22Rv1 (cell line): ENCODE measurements around the gene ATP11A.

Experiments used
- CTCF ChIP-seq: fragments of 450-650 bp; IDR thresholded peaks from 2 replicates; pipeline ENCODE4 v1.5.1; 2017; ENCODE audit warnings: mild to moderate bottlenecking
- ZFX ChIP-seq: fragments of 450-650 bp; IDR thresholded peaks from 2 replicates; pipeline ENCODE4 v1.6.1; 2017; ENCODE audit warnings: antibody characterized with exemption, borderline replicate concordance

GRCh38 chr13:112819816-112820215 lies 130.0 kb downstream of the ATP11A start:
- no peak for TF ChIP-seq CTCF
- TF ChIP-seq ZFX = no peak
